Measurements from ENCODE around the gene EIF3I.

DNA sequence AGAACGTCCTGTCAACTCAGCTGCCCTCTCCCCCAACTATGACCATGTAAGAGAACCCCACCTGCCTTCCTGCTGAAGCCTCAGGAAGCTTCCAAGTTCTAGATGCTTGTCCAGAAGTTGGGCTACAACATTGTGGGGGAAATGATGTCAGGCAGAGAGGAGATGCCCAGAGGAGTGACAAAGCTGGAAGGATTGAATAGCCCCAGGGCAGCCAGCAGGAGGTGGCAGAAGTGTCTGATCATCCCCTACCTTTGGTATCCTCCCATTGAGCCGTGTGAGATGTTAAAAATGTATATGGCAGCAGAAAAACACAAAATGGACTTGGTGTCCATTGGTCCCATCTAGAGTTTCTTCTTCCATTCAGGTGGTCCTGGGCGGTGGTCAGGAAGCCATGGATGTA, 6.6 kb downstream of the EIF3I start:
- TF ChIP-seq, protein P1, sequence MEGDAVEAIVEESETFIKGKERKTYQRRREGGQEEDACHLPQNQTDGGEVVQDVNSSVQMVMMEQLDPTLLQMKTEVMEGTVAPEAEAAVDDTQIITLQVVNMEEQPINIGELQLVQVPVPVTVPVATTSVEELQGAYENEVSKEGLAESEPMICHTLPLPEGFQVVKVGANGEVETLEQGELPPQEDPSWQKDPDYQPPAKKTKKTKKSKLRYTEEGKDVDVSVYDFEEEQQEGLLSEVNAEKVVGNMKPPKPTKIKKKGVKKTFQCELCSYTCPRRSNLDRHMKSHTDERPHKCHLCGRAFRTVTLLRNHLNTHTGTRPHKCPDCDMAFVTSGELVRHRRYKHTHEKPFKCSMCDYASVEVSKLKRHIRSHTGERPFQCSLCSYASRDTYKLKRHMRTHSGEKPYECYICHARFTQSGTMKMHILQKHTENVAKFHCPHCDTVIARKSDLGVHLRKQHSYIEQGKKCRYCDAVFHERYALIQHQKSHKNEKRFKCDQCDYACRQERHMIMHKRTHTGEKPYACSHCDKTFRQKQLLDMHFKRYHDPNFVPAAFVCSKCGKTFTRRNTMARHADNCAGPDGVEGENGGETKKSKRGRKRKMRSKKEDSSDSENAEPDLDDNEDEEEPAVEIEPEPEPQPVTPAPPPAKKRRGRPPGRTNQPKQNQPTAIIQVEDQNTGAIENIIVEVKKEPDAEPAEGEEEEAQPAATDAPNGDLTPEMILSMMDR (IDR thresholded peaks at IDR 0.05): no peak
- TF ChIP-seq EP300 (IDR thresholded peaks at IDR 0.05) (no peak), POLR2A (IDR thresholded peaks at IDR 0.05) (no peak), POLR2AphosphoS5 (IDR thresholded peaks at IDR 0.05) (no peak)

Data from upper lobe of left lung (tissue), 4 donors.